Hepatocyte (in vitro differentiated cells): ENCODE results near the gene IGSF8.

Experiments
- EZH2 ChIP-seq: fragments of 200-600 bp; sonication (generic); IDR thresholded peaks from 2 replicates; pipeline ENCODE4 v1.6.1; 2016; ENCODE audit warnings: antibody characterized with exemption, mild to moderate bottlenecking, borderline replicate concordance
- EZH2phosphoT487 ChIP-seq: fragments of 200-600 bp; sonication (generic); IDR thresholded peaks from one replicate; pipeline ENCODE4 v1.6.1; 2018; ENCODE audit warnings: antibody characterized with exemption, mild to moderate bottlenecking, low read depth, moderate library complexity; ENCODE audit not compliant: unreplicated experiment, severe bottlenecking
- TF ChIP-seq, protein P1 (sequence below): fragments of 200-600 bp; sonication (generic); IDR thresholded peaks from 2 replicates; pipeline ENCODE4 v1.5.1; 2016; ENCODE audit warnings: antibody characterized with exemption, mild to moderate bottlenecking; ENCODE audit not compliant: poor library complexity

DNA sequence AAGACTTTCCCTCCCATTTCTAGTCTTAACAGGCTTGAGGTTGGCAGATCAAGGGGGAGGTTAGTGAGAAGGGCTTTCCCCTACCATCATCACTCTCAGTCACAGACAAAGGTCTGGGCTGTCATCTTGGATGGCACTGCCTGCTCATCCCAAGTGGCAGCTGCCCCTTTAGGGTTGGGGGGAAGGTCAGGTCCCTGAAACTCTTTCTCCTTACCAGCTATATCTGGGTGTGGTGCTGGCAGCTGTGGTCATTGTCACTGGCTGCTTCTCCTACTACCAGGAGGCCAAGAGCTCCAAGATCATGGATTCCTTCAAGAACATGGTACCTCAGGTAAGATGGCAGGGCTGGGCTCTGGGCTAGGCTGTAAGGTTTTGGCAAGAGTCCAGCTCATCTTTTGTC is 25.3 kb upstream of the IGSF8 start:
- TF ChIP-seq, protein P1, sequence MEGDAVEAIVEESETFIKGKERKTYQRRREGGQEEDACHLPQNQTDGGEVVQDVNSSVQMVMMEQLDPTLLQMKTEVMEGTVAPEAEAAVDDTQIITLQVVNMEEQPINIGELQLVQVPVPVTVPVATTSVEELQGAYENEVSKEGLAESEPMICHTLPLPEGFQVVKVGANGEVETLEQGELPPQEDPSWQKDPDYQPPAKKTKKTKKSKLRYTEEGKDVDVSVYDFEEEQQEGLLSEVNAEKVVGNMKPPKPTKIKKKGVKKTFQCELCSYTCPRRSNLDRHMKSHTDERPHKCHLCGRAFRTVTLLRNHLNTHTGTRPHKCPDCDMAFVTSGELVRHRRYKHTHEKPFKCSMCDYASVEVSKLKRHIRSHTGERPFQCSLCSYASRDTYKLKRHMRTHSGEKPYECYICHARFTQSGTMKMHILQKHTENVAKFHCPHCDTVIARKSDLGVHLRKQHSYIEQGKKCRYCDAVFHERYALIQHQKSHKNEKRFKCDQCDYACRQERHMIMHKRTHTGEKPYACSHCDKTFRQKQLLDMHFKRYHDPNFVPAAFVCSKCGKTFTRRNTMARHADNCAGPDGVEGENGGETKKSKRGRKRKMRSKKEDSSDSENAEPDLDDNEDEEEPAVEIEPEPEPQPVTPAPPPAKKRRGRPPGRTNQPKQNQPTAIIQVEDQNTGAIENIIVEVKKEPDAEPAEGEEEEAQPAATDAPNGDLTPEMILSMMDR: no peak
- TF ChIP-seq EZH2 (no peak), EZH2phosphoT487 (no peak)
